HG03139 (cell line): ENCODE data around the gene GRIA1.

Source experiments
- ATAC-seq: cut with Tn5 transposase; IDR thresholded peaks from one replicate; pipeline ENCODE4 v1.9.1; 2021; ENCODE audit not compliant: unreplicated experiment

Gene GRIA1

GRCh38 chr5:153543959-153544470, 53.5 kb downstream of the GRIA1 start:
- ATAC-seq, result no peak

- no peak for ATAC-seq
Observed at GRCh38 chr5:153544706-153545105, 54.2 kb downstream of the GRIA1 start.

- ATAC-seq, result no peak
Observed at GRCh38 chr5:153546566-153546965, 56.1 kb downstream of the GRIA1 start.

GRCh38 chr5:153551537-153552079, 61.1 kb downstream of the GRIA1 start:
- no peak for ATAC-seq

- no peak for ATAC-seq
Observed at GRCh38 chr5:153552886-153553285, 62.4 kb downstream of the GRIA1 start.

- ATAC-seq, result no peak
Observed at GRCh38 chr5:153555420-153556114, 65.1 kb downstream of the GRIA1 start.

GRCh38 chr5:153558957-153559356, 68.5 kb downstream of the GRIA1 start:
- ATAC-seq, result no peak

GRCh38 chr5:153559926-153560325, 69.5 kb downstream of the GRIA1 start:
- ATAC-seq, result no peak

GRCh38 chr5:153562189-153562588, 71.7 kb downstream of the GRIA1 start:
- no peak for ATAC-seq

- ATAC-seq, result no peak
Observed at GRCh38 chr5:153565822-153566221, 75.4 kb downstream of the GRIA1 start.

- no peak for ATAC-seq
Observed at GRCh38 chr5:153569036-153569435, 78.6 kb downstream of the GRIA1 start.

- ATAC-seq, result no peak
Observed at GRCh38 chr5:153571162-153571561, 80.7 kb downstream of the GRIA1 start.

GRCh38 chr5:153572411-153573145, 82.1 kb downstream of the GRIA1 start:
- ATAC-seq, result no peak

- no peak for ATAC-seq
Observed at GRCh38 chr5:153573326-153574033, 83.0 kb downstream of the GRIA1 start.

GRCh38 chr5:153584126-153584959, 93.9 kb downstream of the GRIA1 start:
- ATAC-seq, result no peak

GRCh38 chr5:153584960-153585359, 94.5 kb downstream of the GRIA1 start:
- no peak for ATAC-seq

GRCh38 chr5:153585622-153586277, 95.3 kb downstream of the GRIA1 start:
- ATAC-seq, result no peak

GRCh38 chr5:153592081-153592480, 101.6 kb downstream of the GRIA1 start:
- no peak for ATAC-seq

GRCh38 chr5:153594785-153595184, 104.3 kb downstream of the GRIA1 start:
- ATAC-seq, result no peak

- ATAC-seq, result no peak
Observed at GRCh38 chr5:153598099-153598498, 107.6 kb downstream of the GRIA1 start.
